ENCODE results near the gene GNMT. TPM values are rescaled to one million over a fixed set of nuclear protein-coding genes. Genes with fewer than 3 reads are reported as not detected.
"Not testable (repeated sequence)": the region's sequence is repeated elsewhere in the genome, so short reads cannot be mapped to it uniquely, and the experiment has no call there.

GNMT gene
- total RNA-seq, 2 donors from 2014 or later = not detected

DNA sequence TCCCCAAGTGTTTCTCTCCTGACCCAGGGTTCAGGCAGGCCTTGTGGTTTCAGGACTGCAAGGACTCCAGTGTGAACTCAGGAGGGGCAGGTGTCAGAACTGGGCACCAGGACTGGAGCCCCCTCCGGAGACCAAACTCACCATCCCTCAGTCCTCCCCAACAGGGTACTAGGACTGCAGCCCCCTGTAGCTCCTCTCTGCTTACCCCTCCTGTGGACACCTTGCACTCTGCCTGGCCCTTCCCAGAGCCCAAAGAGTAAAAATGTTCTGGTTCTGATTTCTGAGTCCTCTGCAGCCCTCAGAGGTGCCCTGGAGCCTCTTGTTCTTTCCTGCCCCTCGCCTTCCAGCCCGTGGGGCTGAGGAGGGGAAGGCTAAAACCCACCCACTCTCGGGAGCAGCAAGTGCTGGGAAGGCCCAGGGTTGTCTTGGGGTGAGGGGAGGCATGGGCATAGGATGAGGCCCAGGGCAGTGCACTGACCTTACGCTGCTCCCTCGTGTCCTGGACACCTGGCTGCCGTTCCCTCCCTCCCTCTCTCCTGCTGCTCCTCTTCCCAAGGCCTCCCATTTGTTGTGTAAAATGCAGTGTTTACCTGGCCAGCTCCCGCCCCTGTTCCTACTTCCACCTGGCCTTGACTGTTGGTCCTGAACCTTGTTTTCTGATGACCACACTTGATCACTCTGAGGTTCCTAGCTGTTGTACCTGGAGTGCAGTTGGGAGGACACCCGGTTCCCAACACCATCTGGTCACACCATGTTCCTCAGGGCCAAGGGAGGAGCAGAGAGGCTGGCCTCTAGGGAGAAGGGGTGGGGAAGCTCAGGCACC is 21.4 kb upstream of the GNMT start:
- intact Hi-C loops (cut with DNase I) = loop anchor here in 1 of 2 donors (5.0 kb wide), 1 partner anchor 38 kb away; the partner anchor contains the start of gene PEX6
- no peak for DNase-seq (ENCODE audit: low spot score)

DNA sequence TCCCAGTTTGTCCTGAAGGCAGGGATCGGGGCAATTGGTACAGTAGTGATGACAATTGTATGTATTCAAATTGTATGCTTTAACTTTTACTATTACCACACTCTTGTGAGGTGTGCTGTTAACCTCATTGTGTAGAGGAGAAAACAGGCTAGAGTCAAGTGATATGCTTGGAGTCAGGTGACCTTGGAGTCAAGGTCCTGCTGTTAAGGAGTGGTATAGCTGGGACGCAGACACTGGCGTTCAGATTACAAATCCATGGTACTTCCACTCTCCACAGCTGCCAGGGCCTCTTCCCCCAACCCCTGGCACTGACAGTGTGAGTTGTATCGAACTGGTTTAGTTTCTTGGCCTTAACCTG is 20.8 kb upstream of the GNMT start:
- no peak for DNase-seq (ENCODE audit: low spot score)
- intact Hi-C loops (cut with DNase I) = loop anchor here in 1 of 2 donors (5.0 kb wide), 1 partner anchor 38 kb away; the partner anchor contains the start of gene PEX6

DNA sequence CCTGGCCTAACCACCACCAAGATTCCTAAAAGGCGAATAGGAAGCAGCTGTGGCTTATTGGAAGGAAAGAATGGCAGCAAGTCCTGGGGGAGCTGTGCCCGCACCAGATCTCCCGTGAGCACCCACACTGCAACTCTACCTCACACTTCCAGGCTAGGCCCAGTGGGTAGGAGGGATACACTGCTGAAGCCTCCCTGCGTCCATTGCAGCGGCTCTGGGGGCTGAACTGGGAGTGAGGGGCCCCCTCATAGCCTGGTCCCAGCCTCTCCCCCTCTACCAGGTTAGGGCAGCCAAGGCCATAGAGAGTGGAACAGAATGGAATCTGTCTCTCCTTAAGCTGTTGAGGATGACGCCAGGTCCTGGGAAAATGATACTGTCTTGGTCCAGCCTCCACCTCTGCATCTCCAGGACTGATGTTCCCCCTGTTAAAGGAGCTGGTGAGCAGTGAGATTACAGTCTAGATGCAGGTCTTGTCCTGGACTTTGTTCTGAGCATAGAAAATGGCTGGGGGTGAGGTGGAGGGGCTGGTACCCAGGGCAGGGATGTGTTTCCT is 20.0 kb upstream of the GNMT start:
- intact Hi-C loops (cut with DNase I) = no loop called here
- DNase-seq (ENCODE audit: low spot score) = no peak

DNA sequence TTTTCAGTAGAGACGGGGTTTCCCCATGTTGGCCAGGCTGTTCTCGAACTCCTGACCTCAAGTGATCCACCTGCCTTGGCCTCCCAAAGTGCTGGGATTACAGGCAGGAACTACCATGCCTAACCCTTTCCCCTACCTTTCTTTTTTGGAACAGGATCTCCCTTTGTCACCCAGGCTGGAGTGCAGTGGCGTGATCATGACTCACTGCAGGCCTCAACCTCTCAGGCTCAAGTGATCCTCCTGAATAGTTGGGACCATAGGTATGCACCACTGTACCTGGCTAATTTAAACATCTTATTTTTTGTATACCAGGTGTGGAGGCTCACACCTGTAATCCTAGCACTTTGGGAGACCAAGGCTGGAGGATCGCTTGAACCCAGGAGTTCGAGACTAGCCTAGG is 19.2 kb upstream of the GNMT start:
- intact Hi-C loops (cut with DNase I); DNase-seq (ENCODE audit: low spot score): not testable (repeated sequence)

DNA sequence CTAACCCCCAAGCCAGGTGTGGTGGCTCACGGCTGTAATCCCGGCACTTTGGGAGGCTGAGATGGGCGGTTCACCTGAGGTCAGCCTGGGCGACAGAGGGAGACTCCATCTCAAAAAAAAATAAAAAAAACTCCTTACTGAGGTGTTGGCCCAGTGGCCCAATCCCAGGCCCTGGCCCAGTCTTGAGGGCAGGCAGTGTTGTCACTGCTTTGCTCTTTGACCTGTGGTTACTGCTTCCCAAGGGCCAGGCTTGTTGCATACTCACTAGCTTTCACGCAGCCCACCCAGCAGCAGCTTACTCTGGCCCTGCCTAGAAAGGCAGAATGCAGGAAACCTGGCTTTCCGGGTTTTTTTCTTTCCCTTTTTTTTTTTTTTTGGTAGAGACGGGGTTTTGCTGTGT is 18.1 kb upstream of the GNMT start:
- no peak for DNase-seq (ENCODE audit: low spot score)
- intact Hi-C loops (cut with DNase I) = no loop called here

DNA sequence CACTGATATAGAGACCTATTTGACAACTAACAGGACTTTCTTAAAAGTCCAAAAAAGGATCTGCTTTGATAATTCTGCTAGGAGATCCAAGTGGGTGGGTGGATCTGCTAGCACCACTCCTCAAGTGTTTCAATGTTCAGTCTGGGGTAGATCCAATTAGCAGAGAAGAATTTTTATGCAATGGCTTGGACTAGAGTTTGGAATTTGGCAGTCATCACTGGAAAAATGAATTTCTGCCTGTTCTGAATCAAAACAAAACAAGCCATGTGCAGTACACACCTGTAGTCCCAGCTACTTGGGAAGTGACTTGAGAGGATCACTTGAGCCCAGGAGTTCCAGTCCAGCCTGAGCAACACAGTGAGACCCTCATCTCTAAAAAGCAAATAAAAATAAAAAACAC is 12.6 kb upstream of the GNMT start:
- no peak for DNase-seq (ENCODE audit: low spot score)
- intact Hi-C loops (cut with DNase I) = no loop called here

DNA sequence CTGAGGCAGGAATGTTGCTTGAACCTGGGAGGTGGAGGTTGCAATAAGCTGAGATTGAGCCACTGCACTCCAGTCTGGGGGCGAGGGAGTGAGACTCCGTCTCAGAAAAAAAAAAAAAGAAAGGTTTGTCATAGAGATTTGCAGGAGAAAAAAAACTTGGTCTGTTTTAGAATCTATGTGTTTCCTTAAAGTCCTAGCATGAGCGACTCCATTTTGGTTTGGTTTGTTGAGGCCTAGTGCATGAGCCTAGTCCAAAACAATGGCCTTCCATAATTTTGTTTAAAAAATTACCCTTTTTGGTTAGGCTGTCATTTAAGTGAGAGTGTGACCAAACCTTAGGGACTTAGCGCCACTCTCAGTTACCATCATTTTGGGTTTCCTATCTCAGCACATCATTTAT is 8.2 kb upstream of the GNMT start:
- intact Hi-C loops (cut with DNase I) = no loop called here
- no peak for DNase-seq (ENCODE audit: low spot score)

DNA sequence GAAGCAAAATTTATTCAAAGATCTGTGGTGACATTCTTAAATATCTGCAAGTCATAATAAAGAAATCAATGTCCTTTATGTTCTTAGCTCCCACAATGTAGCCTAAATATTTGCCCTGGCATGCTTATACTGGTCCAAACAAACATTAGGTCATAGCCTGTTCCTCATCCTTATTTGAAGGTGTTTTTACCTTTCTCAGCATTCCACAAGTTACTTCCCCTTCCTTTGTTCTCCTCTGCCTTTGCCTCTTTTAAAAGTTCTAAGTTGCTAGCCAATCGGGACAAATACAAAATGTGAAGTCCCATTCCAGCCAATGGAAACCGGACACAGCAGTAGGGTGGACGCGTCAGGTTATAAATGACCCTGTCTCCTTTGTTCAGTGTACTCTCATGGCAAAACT is 6.1 kb upstream of the GNMT start:
- DNase-seq (ENCODE audit: low spot score); intact Hi-C loops (cut with DNase I): not testable (repeated sequence)

DNA sequence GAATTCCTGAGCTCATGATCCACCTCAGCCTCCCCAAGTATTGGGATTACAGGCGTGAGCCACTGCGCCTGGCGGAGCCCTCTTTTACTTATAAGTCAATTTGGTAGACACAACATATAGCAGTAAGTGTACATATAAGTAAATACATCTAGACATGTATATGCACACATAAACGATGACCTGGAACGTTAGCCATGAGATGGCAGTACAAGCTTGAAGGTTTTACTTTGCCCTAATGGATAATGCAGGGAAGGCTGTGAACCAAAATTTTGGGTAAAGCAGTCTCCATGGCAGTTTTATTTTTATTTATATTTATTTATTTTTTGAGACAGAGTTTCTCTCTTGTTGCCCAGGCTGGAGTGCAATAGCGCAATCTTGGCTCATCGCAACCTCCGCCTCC is 2.4 kb upstream of the GNMT start:
- no peak for DNase-seq (ENCODE audit: low spot score)
- intact Hi-C loops (cut with DNase I) = no loop called here

DNA sequence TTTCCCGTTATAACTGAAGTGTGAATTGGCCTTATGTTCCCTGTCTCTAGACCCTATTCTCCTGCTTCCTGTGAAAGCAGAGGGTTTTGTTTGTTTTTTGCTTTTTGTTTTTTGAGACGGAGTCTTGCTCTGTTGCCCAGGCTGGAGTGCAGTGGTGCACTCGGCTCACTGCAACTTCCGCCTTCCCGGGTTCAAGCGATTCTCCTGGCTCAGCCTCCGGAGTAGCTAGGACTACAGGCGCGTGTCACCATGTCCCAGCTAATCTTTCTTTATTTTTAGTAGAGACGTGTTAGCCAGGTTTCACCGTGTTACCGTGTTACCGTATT is 674 bp upstream of the GNMT start:
- intact Hi-C loops (cut with DNase I) = no loop called here
- no peak for DNase-seq (ENCODE audit: low spot score)

DNA sequence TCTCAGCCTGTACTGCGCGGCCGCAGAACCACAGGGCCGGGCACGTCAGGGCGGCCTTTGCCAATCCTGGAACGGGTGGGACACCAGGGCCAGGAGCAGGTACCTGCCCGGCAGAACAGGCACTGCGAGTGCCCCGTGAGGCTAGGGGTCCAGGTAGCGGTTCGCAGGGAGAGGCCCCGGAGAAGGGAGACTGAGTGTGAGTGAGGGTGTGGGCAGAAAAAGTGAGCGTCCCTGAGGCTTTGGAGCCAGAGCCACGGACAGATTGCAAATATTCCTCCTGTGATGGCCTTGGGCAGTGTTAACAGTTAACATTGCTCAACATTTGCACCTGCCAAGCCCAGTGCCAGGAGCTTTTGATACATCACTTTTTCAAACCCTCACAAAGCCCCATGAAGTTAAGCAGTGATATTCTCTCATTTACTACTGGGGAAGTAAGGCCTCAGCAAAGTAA is 491 bp downstream of the GNMT start:
- DNase-seq (ENCODE audit: low spot score) = no peak
- intact Hi-C loops (cut with DNase I) = no loop called here

DNA sequence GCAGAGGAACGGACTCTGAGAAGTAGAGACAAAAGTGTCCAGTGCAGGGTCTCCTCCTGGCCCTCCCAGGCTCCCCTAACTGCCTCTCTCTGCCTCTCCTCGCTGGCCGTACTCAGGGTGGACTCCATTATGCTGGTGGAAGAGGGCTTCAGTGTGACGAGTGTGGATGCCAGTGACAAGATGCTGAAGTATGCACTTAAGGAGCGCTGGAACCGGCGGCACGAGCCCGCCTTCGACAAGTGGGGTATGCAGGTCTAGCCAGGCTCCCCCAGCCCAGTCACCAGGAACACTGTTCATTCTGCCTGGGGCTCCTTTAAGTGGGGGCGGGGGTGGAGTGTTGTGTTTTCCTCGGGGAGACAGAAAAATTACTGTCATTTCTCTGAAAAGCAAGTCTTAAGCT is 1.5 kb downstream of the GNMT start:
- DNase-seq (ENCODE audit: low spot score) = no peak
- intact Hi-C loops (cut with DNase I) = no loop called here

DNA sequence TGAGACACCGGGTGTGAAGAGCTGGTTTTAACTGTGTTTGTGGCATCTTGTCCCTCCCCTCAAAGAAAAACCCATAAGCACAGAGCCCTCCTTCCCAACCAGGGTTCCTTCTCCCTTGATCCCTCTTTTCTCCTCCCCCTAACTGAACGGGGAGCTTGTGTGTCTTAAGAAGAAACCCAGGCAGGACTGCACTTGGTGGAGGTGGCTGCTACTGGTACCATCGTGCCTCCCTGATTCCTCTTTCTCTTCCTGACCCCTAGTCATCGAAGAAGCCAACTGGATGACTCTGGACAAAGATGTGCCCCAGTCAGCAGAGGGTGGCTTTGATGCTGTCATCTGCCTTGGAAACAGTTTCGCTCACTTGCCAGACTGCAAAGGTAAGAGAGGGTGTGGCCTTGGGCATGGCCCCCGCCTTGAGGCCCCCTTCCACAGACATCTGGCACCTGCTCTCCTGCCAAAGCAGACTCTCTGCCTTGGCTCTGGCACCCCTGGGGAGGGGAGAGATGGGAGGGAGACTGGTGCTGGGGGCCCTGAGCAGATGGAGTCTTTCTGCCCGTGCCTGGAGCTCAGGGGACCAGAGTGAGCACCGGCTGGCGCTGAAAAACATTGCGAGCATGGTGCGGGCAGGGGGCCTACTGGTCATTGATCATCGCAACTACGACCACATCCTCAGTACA is 2.1 kb downstream of the GNMT start:
- intact Hi-C loops (cut with DNase I) = no loop called here

DNA sequence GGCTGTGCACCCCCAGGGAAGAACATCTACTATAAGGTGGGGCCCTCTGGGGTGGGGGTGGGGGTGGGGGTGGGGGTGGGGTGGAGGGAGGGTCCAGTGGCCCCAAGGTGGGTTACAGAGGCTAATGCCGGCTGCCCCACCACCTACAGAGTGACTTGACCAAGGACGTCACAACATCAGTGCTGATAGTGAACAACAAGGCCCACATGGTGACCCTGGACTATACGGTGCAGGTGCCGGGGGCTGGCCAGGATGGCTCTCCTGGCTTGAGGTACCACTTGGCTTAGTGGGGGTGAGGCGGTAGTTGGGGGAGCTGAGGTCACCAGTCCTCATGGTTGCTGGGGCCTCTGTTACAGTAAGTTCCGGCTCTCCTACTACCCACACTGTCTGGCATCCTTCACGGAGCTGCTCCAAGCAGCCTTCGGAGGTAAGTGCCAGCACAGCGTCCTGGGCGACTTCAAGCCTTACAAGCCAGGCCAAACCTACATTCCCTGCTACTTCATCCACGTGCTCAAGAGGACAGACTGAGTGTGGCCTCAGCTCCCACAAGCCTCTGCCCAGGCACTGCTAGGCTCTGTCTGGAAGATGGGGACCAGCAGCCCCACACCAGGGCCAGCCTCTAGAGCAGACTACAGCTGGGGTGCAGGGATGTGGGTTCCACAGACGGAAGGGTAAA is 2.8 kb downstream of the GNMT start:
- intact Hi-C loops (cut with DNase I) = no loop called here

More for the DNA sequence above, 2.1 kb downstream of the GNMT start:
- DNase-seq (ENCODE audit: low spot score) = no peak

DNA sequence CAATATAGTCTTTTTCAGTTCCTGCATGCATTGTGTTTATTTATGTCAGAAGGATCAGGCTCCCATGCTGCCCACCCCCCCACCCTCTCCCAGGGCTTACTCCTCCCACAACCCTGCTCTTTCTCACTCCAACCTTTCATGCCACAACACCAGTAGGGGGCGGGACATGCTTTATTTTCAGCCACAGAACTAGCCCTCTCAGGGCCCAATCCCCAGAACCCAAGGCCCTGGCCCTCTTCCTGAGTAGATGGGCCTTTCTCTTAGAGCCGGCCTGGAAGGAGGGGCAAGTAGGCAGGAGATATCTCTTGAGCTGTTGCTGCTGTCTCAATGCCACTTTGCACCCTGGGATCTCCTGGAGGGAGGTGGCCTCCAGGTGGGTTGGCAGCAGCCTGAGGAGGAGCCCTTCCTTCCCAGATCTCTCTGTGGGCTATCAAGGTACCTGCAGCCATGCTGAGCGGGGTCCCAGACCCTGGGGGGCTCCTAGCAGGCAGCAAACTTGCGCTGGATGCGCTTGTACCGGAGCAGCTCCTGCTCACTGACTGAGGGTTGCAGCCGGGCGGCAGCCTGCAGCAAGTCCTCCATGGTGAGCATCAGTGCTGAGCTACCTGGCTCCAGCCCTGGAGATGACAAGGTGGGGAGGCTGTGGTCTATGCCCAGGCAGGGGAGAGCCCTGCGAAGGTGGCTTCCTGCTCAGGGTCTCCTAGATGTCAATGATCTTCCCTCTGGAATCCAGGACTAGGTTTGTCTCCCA is 3.5 kb downstream of the GNMT start:
- intact Hi-C loops (cut with DNase I) = no loop called here
- DNase-seq (ENCODE audit: low spot score) = no peak

More for the DNA sequence above, 2.8 kb downstream of the GNMT start:
- no peak for DNase-seq (ENCODE audit: low spot score)

DNA sequence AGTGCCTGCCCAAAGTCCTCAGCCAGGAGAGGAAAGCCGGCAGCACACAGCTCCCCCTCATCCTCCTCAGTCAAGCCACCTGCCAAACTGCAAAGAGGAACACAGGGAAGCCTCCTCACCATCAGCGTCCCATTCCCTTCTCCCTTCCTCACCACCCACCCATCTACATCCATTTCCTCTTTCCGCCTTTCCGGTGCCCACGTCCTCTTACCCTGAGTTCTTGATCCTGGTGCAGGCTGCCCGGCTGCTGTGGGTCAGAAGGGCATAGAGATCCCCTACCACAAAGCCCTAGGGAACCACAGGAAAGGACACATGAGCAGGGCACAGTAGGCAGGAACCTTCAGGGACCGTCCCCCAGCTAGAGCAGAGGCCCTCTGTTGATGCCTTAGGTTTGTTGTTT is 6.0 kb downstream of the GNMT start:
- no peak for DNase-seq (ENCODE audit: low spot score)
- intact Hi-C loops (cut with DNase I) = no loop called here

DNA sequence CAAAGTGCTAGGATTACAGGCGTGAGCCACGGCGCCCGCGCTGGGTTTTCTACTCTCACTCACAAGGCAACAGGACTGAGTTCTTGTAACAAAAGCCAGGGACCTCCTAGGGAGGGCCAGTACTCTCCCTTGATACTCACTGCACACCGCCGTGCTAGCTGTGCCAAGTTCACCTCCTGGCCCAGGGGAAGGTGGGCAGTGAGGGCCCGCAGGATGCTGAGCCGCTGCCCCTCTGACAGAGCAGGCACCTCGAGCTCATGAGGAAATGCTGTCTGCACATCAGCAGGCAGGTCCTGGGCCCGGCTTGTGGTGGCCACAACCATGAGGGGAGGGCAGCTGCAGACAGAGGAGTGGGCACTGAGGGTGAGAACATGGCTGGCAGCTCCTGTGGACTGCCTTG is 6.7 kb downstream of the GNMT start:
- no peak for DNase-seq (ENCODE audit: low spot score)
- intact Hi-C loops (cut with DNase I) = no loop called here

DNA sequence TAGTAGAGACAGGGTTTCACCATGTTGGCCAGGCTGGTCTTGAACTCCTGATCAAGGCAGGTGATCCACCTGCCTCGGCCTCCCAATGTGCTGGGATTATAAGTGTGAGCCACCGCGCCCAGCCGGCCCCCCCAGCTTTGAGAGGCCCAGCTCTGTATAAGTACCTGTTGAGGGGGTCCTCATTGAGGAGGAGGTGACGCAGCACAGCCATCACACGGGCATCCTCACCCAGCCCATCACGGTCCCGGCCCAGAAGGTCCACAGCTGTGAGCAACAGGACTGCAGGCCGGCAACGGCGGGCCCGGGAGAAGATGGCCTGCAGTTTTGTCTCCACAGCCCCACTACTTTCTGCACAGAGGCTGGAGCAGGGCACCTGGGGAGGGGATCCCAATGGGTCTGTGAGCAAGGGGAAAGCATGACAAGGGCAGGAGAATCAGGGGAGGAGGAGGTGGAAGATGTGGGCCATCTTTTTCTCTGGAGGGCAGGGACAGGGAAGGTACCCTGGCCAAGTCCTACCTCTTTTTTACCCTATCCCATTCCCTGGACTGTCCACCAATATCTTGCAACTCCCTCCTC is 7.7 kb downstream of the GNMT start:
- no peak for DNase-seq (ENCODE audit: low spot score)
- intact Hi-C loops (cut with DNase I) = no loop called here

DNA sequence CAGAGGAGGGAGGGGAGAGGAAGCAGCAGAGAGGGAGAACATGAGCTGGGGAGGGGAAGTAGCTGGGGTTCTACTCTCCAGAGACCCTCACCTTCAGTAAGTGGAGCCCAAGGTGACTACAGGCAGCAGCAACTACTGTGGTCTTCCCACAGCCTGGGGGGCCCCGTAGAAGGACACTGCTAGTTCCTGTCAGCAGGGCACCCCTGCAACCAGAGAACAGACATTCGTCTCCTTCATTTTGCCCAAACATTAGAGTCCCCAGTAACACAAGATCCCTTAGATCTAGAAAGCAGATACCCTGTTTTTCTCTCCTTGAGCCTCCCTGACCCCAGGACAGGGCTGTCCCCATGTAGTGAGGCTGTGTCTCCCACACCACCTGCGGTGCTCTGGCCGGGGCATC is 8.2 kb downstream of the GNMT start:
- intact Hi-C loops (cut with DNase I) = no loop called here
- DNase-seq (ENCODE audit: low spot score) = no peak
